HCT116 (cell line): ENCODE data around the gene RAP1GAP2. TPM values are rescaled to one million over a fixed set of nuclear protein-coding genes. Genes with fewer than 3 reads are reported as not detected.

Source experiments
- ATAC-seq: fragments of 200-7000 bp; cut with Tn5 transposase; 2 replicates; pipeline ENCODE4 v1.9.1; 2020; ENCODE audit warnings: mild to moderate bottlenecking, moderate library complexity
- BruUV-seq: library from RNA; stranded (reverse); fragments of 400-500 nt; replicated peaks from 2 replicates; lab custom pipeline; 2021; lab: Mats Ljungman, UMichigan
- CTCF ChIA-PET: fragments of 300-600 bp; sonication (Branson Sonifier 250); formaldehyde crosslinking; loops from one replicate; lab custom pipeline; 2021; ENCODE audit warnings: antibody characterized with exemption; lab: Charles Lee
- POLR2A ChIA-PET: fragments of 300-600, 350-600 bp; sonication (Branson Sonifier 250); formaldehyde crosslinking; loops from one replicate; lab custom pipeline; 2021; ENCODE audit warnings: antibody characterized with exemption; lab: Charles Lee
- RAD21 ChIA-PET, 2 experiments: fragments of 300-600 bp; sonication (Branson Sonifier 250); formaldehyde crosslinking; loops; one replicate each; lab custom pipeline; 2023; ENCODE audit warnings: low total read pairs in 2 of 2; ENCODE audit not compliant: uncharacterized antibody in 2 of 2, unreplicated experiment in 2 of 2, low non-redundant PET in 1 of 2; lab: Charles Lee
- DNase-seq: peaks from one replicate; pipeline ENCODE4 v3.0.0-alpha.2; 2010; ENCODE audit warnings: low read depth, low spot score
- H2AFZ ChIP-seq: fragments of 200-600 bp; shearing (Covaris generic), sonication (generic); 2 replicates; pipeline ENCODE4 v1.6.1; 2017; ENCODE audit warnings: low read depth, mixed run types, mixed read lengths, antibody characterized with exemption, low read length; ENCODE audit not compliant: poor library complexity, severe bottlenecking
- H3K27ac ChIP-seq: 2 replicates; pipeline ENCODE4 v1.5.1; 2012; ENCODE audit warnings: low read depth, low read length
- H3K27me3 ChIP-seq: fragments of 200-600 bp; sonication (generic); 2 replicates; pipeline ENCODE4 v1.6.1; 2016; ENCODE audit warnings: mixed run types, low read length, mixed read lengths; ENCODE audit not compliant: insufficient read depth
- H3K36me3 ChIP-seq, 2 experiments: fragments of 200-500 bp in 1 of 2; fragments of 200-600 bp in 1 of 2; sonication (Bioruptor generic) in 1 of 2; sonication (generic) in 1 of 2; 2 replicates each; pipeline versions ENCODE4 v1.5.1 to v1.6.1; 2014 to 2016; ENCODE audit warnings: low read length in 2 of 2, inconsistent platforms in 1 of 2, mixed read lengths in 1 of 2, mixed run types in 1 of 2; ENCODE audit not compliant: insufficient read depth in 2 of 2, control insufficient read depth in 1 of 2
- H3K4me1 ChIP-seq, 2 experiments: fragments of 200-600 bp in 1 of 2; sonication (generic) in 1 of 2; 2 replicates each; pipeline versions ENCODE4 v1.5.1 to v1.6.1; 2012 to 2017; ENCODE audit warnings: low read length in 2 of 2, inconsistent platforms in 1 of 2, mild to moderate bottlenecking in 1 of 2, mixed read lengths in 1 of 2, mixed run types in 1 of 2, moderate library complexity in 1 of 2; ENCODE audit not compliant: insufficient read depth in 2 of 2, control insufficient read depth in 1 of 2
- H3K4me2 ChIP-seq: fragments of 200-600 bp; sonication (generic); 2 replicates; pipeline ENCODE4 v1.6.1; 2017; ENCODE audit warnings: mixed run types, low read length, mixed read lengths
- H3K4me3 ChIP-seq, 2 experiments: fragments of 200-600 bp in 1 of 2; sonication (generic) in 1 of 2; replicated peaks in 1 of 2; 2 replicates each; pipeline ENCODE4 v1.5.1; 2011 to 2016; ENCODE audit warnings: low read length in 2 of 2, control low read depth in 1 of 2, low read depth in 1 of 2, mild to moderate bottlenecking in 1 of 2, mixed read lengths in 1 of 2, mixed run types in 1 of 2
- H3K79me2 ChIP-seq: fragments of 200-600 bp; sonication (generic); 2 replicates; pipeline ENCODE4 v1.6.1; 2017; ENCODE audit warnings: mild to moderate bottlenecking, mixed run types, low read length, moderate library complexity, mixed read lengths; ENCODE audit not compliant: insufficient read depth
- H3K9ac ChIP-seq: fragments of 200-600 bp; sonication (generic); 2 replicates; pipeline ENCODE4 v1.6.1; 2016; ENCODE audit warnings: low read length, mixed read lengths
- H3K9me2 ChIP-seq: fragments of 200-600 bp; sonication (generic), shearing (Covaris generic); 2 replicates; pipeline ENCODE4 v1.6.1; 2017; ENCODE audit warnings: mixed run types, mild to moderate bottlenecking, moderate library complexity; ENCODE audit not compliant: insufficient read depth
- H3K9me3 ChIP-seq, 2 experiments: fragments of 200-500 bp in 1 of 2; fragments of 200-600 bp in 1 of 2; sonication (Bioruptor generic) in 1 of 2; sonication (generic) in 1 of 2; 2 replicates each; pipeline ENCODE4 v1.6.1; 2014 to 2017; ENCODE audit warnings: low read length in 2 of 2, mixed read lengths in 2 of 2, inconsistent platforms in 1 of 2, low read depth in 1 of 2, mild to moderate bottlenecking in 1 of 2, mixed run types in 1 of 2, moderate library complexity in 1 of 2; ENCODE audit not compliant: control insufficient read depth in 1 of 2, insufficient read depth in 1 of 2
- H4K20me1 ChIP-seq: fragments of 200-600 bp; sonication (generic), shearing (Covaris generic); 2 replicates; pipeline ENCODE4 v1.6.1; 2017; ENCODE audit warnings: mixed run types, mild to moderate bottlenecking, moderate library complexity; ENCODE audit not compliant: insufficient read depth
- FOSL1 ChIP-seq: IDR thresholded peaks from 2 replicates; pipeline ENCODE4 v1.6.1; 2012; ENCODE audit warnings: low read depth
- POLR2A ChIP-seq: IDR thresholded peaks from 2 replicates; pipeline ENCODE4 v1.7.0; 2011; ENCODE audit warnings: borderline replicate concordance; ENCODE audit not compliant: insufficient read depth, insufficient read length; ENCODE audit errors: extremely low read depth
- POLR2AphosphoS5 ChIP-seq: IDR thresholded peaks from 2 replicates; pipeline ENCODE4 v1.6.1; 2011; ENCODE audit warnings: mild to moderate bottlenecking, low read depth, low read length, moderate library complexity
- SIN3A ChIP-seq: IDR thresholded peaks from 2 replicates; pipeline ENCODE4 v1.6.1; 2012; ENCODE audit warnings: low read depth
- SRF ChIP-seq: IDR thresholded peaks from 2 replicates; pipeline ENCODE4 v1.6.1; 2012; ENCODE audit warnings: low read depth
- intact Hi-C: fragments of 100-400 bp; cut with micrococcal nuclease; formaldehyde crosslinking; loops from 2 replicates; pipeline ENCODE4 v1.10.0; 2022
- total RNA-seq: library from RNA; stranded (reverse); gene quantifications from one replicate; pipeline ENCODE4 v1.2.1, GENCODE V29; 2021; ENCODE audit not compliant: unreplicated experiment
- TF ChIP-seq, protein P1 (sequence below), 3 experiments: fragments of 200-600 bp in 1 of 3; sonication (generic) in 1 of 3; IDR thresholded peaks in 2 of 3; conservative IDR thresholded peaks in 1 of 3; 2 replicates each; pipeline ENCODE4 v1.5.1; 2012 to 2017; ENCODE audit warnings: low read depth in 2 of 3, low read length in 2 of 3, antibody characterized with exemption in 1 of 3, borderline replicate concordance in 1 of 3, control low read depth in 1 of 3, mild to moderate bottlenecking in 1 of 3, mixed read lengths in 1 of 3, mixed run types in 1 of 3, moderate library complexity in 1 of 3; ENCODE audit not compliant: insufficient read depth in 1 of 3
- TF ChIP-seq, protein P2 (sequence below): IDR thresholded peaks from 2 replicates; pipeline ENCODE4 v1.6.1; 2012

RAP1GAP2 gene
- total RNA-seq, 1 experiment from 2014 or later = 54.6 TPM

DNA sequence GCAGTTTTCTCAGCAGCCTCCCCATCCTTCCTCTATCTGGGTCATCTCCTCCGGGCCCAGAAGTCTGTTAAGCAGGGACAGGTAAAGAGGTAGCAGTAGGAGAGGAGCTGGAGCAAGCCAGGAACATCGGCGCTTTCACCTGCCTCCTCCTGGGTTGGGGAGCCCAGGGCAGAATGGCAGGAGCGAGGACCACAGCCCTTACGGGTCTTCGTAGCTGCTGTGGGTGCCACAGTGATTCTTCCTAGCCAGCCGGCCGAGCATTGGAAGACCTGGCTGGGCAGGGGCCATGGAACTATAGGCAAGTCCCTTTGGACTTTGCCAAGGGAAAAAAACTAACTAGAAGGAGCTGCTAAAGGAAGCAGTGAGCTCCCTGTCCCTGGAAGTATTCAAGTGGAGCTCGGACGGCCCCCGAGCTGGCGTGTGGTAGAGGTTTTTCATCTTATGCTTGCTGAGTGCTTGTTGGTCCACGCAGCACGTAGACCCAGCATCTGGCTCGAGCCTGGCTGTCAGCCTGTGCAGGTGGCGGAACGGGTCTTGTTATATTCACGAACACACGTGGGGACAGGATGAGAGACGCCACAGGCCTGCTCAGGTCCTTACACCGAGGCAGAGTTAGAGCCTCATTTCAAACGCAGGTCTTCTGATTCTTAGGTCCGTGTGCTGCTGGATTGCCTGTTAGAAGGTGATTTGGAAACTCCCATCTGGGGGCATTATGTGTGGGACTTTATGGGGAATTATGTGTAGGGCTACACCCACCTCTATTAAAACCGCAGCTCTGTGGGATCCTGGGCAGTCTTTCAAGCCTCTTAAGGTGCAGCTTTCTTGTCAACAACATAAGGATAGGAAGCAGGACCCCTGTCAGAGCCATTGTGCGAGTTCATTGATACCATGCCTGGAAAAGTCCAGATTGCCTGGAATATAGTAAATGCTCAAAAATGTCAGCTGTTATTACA is 212.4 kb downstream of the RAP1GAP2 start:
- H4K20me1 ChIP-seq = no peaks in the 10 kb centered on the region
- H3K27ac ChIP-seq = no peak overlapping the region
- intact Hi-C loops = no loop called here
- DNase-seq (no peak), ATAC-seq (no peak)
- H3K79me2 ChIP-seq = peaks cover 5% of the 10 kb centered on the region; the same call in 1 of the 2 replicates
- BruUV-seq = no TSS peak
- RAD21 ChIA-PET = no interaction called here
- no peak overlapping the region for H3K4me3 ChIP-seq
- H3K4me2 ChIP-seq = no peak overlapping the region
- H3K27me3 ChIP-seq = no peaks in the 10 kb centered on the region
- H3K4me1 ChIP-seq = peaks cover 8 to 14% of the 10 kb centered on the region in 2 experiments; a peak in 3 of 4 replicates
- CTCF ChIA-PET = no interaction called here
- TF ChIP-seq POLR2A (no peak), SRF (no peak)
- no peaks in the 10 kb centered on the region for H3K9me3 ChIP-seq
- POLR2A ChIA-PET = no interaction called here
- no peak overlapping the region for H2AFZ ChIP-seq
- peaks cover 16 to 29% of the 10 kb centered on the region in 2 experiments; a peak in 2 of 4 replicates for H3K36me3 ChIP-seq
- H3K9me2 ChIP-seq = no peaks in the 10 kb centered on the region
- H3K9ac ChIP-seq = no peak overlapping the region

DNA sequence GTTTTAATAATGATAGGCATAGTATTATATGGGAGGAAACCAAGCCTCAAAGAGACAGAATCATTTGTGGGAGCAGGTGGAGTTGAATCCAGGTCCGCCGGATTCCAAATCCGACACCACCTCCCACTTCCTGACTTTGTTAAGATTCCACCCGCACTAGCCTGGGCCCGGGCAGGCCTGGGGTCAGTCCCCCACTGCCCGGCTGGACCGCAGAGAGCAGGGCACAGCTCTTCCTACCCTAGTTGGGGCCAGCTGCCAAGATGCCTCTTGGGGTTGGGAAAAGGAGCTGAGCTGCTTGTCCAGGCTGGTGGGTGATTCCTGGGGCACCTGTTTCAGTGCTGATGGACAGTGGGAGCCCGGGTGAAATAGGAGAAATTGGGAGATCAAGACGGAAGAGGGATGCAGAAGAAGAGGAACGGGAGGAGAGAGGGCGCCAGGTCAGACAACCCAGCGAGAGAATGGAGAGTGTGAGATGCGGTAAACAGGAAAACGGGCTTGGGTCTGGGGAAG is 213.2 kb downstream of the RAP1GAP2 start:
- Histone ChIP-seq H3K27ac (no peak overlapping the region), H3K79me2 (peaks cover 5% of the 10 kb centered on the region; the same call in 1 of the 2 replicates), H3K4me3 (no peak overlapping the region), H3K9ac (no peak overlapping the region), H2AFZ (no peak overlapping the region), H3K4me2 (no peak overlapping the region), H3K9me2 (no peaks in the 10 kb centered on the region), H4K20me1 (no peaks in the 10 kb centered on the region), H3K9me3 (no peaks in the 10 kb centered on the region), H3K4me1 (peaks cover 5% of the 10 kb centered on the region in 2 experiments; a peak in 3 of 4 replicates), H3K27me3 (no peaks in the 10 kb centered on the region), H3K36me3 (peaks cover 18 to 29% of the 10 kb centered on the region in 2 experiments; a peak in 2 of 4 replicates)
- DNase-seq = no peak
- no TSS peak for BruUV-seq
- intact Hi-C loops = no loop called here
- CTCF ChIA-PET = no interaction called here
- ATAC-seq = no peak
- TF ChIP-seq, protein P1, sequence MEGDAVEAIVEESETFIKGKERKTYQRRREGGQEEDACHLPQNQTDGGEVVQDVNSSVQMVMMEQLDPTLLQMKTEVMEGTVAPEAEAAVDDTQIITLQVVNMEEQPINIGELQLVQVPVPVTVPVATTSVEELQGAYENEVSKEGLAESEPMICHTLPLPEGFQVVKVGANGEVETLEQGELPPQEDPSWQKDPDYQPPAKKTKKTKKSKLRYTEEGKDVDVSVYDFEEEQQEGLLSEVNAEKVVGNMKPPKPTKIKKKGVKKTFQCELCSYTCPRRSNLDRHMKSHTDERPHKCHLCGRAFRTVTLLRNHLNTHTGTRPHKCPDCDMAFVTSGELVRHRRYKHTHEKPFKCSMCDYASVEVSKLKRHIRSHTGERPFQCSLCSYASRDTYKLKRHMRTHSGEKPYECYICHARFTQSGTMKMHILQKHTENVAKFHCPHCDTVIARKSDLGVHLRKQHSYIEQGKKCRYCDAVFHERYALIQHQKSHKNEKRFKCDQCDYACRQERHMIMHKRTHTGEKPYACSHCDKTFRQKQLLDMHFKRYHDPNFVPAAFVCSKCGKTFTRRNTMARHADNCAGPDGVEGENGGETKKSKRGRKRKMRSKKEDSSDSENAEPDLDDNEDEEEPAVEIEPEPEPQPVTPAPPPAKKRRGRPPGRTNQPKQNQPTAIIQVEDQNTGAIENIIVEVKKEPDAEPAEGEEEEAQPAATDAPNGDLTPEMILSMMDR (IDR thresholded peaks at IDR 0.05 in 2 of 3, conservative IDR thresholded peaks at IDR 0.05 in 1 of 3; ENCODE audit: borderline replicate concordance in 1 of 3, insufficient read depth in 1 of 3, low read depth in 2 of 3, low read length in 2 of 3) = no peak
- TF ChIP-seq, protein P2, sequence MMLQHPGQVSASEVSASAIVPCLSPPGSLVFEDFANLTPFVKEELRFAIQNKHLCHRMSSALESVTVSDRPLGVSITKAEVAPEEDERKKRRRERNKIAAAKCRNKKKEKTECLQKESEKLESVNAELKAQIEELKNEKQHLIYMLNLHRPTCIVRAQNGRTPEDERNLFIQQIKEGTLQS = no peak
- TF ChIP-seq FOSL1 (no peak), POLR2AphosphoS5 (no peak), SIN3A (no peak)
- RAD21 ChIA-PET = no interaction called here
- POLR2A ChIA-PET = no interaction called here
